HCT116 (cell line): Measurements from ENCODE around the gene LDLR.

ENCODE experiments used
- CEBPB ChIP-seq: IDR thresholded peaks from 2 replicates; pipeline ENCODE4 v1.6.1; 2012; ENCODE audit warnings: low read depth
- EZH2 ChIP-seq: fragments of 200-600 bp; sonication (generic); IDR thresholded peaks from 2 replicates; pipeline ENCODE4 v1.6.1; 2017; ENCODE audit warnings: antibody characterized with exemption, mixed run types
- POLR2A ChIP-seq: IDR thresholded peaks from 2 replicates; pipeline ENCODE4 v1.7.0; 2011; ENCODE audit warnings: borderline replicate concordance; ENCODE audit not compliant: insufficient read depth, insufficient read length; ENCODE audit errors: extremely low read depth
- POLR2AphosphoS5 ChIP-seq: IDR thresholded peaks from 2 replicates; pipeline ENCODE4 v1.6.1; 2011; ENCODE audit warnings: mild to moderate bottlenecking, low read depth, low read length, moderate library complexity
- SIN3A ChIP-seq: IDR thresholded peaks from 2 replicates; pipeline ENCODE4 v1.6.1; 2012; ENCODE audit warnings: low read depth
- SP1 ChIP-seq: IDR thresholded peaks from 2 replicates; pipeline ENCODE4 v1.6.1; 2012; ENCODE audit warnings: low read depth
- SRF ChIP-seq: IDR thresholded peaks from 2 replicates; pipeline ENCODE4 v1.6.1; 2012; ENCODE audit warnings: low read depth
- ZFX ChIP-seq: fragments of 450-650 bp; IDR thresholded peaks from 2 replicates; pipeline ENCODE4 v1.6.1; 2017
- TF ChIP-seq, protein P1 (sequence below): IDR thresholded peaks from 2 replicates; pipeline ENCODE4 v1.6.1; 2012
- TF ChIP-seq, protein P2 (sequence below), 3 experiments: fragments of 200-600 bp in 1 of 3; sonication (generic) in 1 of 3; IDR thresholded peaks in 2 of 3; conservative IDR thresholded peaks in 1 of 3; 2 replicates each; pipeline ENCODE4 v1.5.1; 2012 to 2017; ENCODE audit warnings: low read depth in 2 of 3, low read length in 2 of 3, antibody characterized with exemption in 1 of 3, borderline replicate concordance in 1 of 3, control low read depth in 1 of 3, mild to moderate bottlenecking in 1 of 3, mixed read lengths in 1 of 3, mixed run types in 1 of 3, moderate library complexity in 1 of 3; ENCODE audit not compliant: insufficient read depth in 1 of 3
- TF ChIP-seq, protein P3 (sequence below): IDR thresholded peaks from 2 replicates; pipeline ENCODE4 v1.6.1; 2012; ENCODE audit warnings: low read depth

DNA sequence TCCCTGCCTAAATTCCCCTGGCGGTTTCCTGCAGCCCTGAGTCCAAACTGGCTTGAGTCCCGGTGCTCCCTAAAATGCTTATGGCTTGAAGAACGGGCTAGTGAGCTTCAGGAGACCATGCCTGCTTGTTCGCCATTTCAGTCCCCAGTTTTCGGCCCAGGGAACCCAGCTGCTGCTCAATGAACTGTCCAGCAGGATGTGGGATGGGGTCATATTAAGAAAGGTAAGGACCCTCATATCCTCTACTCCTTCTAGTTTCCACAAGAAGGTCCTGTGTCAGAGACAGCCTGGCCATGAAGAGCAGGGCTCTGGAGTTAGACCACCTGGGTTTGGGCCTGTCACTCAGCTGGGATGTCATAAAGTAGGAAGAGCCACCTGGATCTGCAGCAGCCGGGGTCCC lies 83.3 kb downstream of the LDLR start:
- TF ChIP-seq, protein P1, sequence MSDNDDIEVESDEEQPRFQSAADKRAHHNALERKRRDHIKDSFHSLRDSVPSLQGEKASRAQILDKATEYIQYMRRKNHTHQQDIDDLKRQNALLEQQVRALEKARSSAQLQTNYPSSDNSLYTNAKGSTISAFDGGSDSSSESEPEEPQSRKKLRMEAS: no peak
- TF ChIP-seq, protein P2, sequence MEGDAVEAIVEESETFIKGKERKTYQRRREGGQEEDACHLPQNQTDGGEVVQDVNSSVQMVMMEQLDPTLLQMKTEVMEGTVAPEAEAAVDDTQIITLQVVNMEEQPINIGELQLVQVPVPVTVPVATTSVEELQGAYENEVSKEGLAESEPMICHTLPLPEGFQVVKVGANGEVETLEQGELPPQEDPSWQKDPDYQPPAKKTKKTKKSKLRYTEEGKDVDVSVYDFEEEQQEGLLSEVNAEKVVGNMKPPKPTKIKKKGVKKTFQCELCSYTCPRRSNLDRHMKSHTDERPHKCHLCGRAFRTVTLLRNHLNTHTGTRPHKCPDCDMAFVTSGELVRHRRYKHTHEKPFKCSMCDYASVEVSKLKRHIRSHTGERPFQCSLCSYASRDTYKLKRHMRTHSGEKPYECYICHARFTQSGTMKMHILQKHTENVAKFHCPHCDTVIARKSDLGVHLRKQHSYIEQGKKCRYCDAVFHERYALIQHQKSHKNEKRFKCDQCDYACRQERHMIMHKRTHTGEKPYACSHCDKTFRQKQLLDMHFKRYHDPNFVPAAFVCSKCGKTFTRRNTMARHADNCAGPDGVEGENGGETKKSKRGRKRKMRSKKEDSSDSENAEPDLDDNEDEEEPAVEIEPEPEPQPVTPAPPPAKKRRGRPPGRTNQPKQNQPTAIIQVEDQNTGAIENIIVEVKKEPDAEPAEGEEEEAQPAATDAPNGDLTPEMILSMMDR (IDR thresholded peaks at IDR 0.05 in 2 of 3, conservative IDR thresholded peaks at IDR 0.05 in 1 of 3; ENCODE audit: borderline replicate concordance in 1 of 3, insufficient read depth in 1 of 3, low read depth in 2 of 3, low read length in 2 of 3): no peak
- TF ChIP-seq ZFX (no peak), POLR2A (no peak), SIN3A (no peak), SRF (no peak), POLR2AphosphoS5 (no peak), SP1 (no peak), EZH2 (no peak), CEBPB (no peak)
- TF ChIP-seq, protein P3, sequence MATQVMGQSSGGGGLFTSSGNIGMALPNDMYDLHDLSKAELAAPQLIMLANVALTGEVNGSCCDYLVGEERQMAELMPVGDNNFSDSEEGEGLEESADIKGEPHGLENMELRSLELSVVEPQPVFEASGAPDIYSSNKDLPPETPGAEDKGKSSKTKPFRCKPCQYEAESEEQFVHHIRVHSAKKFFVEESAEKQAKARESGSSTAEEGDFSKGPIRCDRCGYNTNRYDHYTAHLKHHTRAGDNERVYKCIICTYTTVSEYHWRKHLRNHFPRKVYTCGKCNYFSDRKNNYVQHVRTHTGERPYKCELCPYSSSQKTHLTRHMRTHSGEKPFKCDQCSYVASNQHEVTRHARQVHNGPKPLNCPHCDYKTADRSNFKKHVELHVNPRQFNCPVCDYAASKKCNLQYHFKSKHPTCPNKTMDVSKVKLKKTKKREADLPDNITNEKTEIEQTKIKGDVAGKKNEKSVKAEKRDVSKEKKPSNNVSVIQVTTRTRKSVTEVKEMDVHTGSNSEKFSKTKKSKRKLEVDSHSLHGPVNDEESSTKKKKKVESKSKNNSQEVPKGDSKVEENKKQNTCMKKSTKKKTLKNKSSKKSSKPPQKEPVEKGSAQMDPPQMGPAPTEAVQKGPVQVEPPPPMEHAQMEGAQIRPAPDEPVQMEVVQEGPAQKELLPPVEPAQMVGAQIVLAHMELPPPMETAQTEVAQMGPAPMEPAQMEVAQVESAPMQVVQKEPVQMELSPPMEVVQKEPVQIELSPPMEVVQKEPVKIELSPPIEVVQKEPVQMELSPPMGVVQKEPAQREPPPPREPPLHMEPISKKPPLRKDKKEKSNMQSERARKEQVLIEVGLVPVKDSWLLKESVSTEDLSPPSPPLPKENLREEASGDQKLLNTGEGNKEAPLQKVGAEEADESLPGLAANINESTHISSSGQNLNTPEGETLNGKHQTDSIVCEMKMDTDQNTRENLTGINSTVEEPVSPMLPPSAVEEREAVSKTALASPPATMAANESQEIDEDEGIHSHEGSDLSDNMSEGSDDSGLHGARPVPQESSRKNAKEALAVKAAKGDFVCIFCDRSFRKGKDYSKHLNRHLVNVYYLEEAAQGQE: no peak
